Skin epidermis (tissue), 12 donors: ENCODE results near the gene NHLH2.

Experiments used
- H3K27ac ChIP-seq, 21 experiments: fragments of 200-600 bp; sonication (generic) in 11 of 21; one replicate each; pipeline ENCODE4 v1.5.0; 2020; ENCODE audit warnings: mild to moderate bottlenecking in 3 of 21, inconsistent platforms in 2 of 21, moderate library complexity in 2 of 21
- H3K4me3 ChIP-seq, 7 experiments: fragments of 200-600 bp; sonication (generic) in 2 of 7; one replicate each; pipeline ENCODE4 v1.5.0; 2020; ENCODE audit warnings: inconsistent platforms in 2 of 7, mild to moderate bottlenecking in 2 of 7, moderate library complexity in 1 of 7

NHLH2 gene

GRCh38 chr1:115840605-115841460 is at the start of gene NHLH2:
Gene NHLH2, minus strand, starts transcription at chr1:115841126. Its CDS starts 2,754 bp downstream, at chr1:115838372.
- H3K4me3 ChIP-seq = peak within 1 kb of the TSS in 2 of 7 experiments; percentile 13 to 47
- H3K27ac ChIP-seq = peak within 1 kb of the TSS in 1 of 21 experiments; percentile 75

GRCh38 chr1:115890580-115890979 is 49.7 kb upstream of the NHLH2 start:
- Histone ChIP-seq H3K27ac (no peak overlapping the region), H3K4me3 (no peak overlapping the region)

- Histone ChIP-seq H3K4me3 (no peak overlapping the region), H3K27ac (no peak overlapping the region)
These were observed 48.0 kb upstream of the NHLH2 start for GRCh38 chr1:115888976-115889375.

- Histone ChIP-seq H3K27ac (no peak overlapping the region), H3K4me3 (no peak overlapping the region)
These were observed 42.3 kb upstream of the NHLH2 start for GRCh38 chr1:115882913-115883902.

- H3K27ac ChIP-seq = no peak overlapping the region
- no peak overlapping the region for H3K4me3 ChIP-seq
These were observed 40.2 kb upstream of the NHLH2 start for GRCh38 chr1:115880981-115881672.

- Histone ChIP-seq H3K4me3 (no peak overlapping the region), H3K27ac (no peak overlapping the region)
These were observed 39.1 kb upstream of the NHLH2 start for GRCh38 chr1:115879977-115880376.

GRCh38 chr1:115877511-115877910 is 36.6 kb upstream of the NHLH2 start:
- H3K4me3 ChIP-seq = no peak overlapping the region
- H3K27ac ChIP-seq = peak overlapping the region in 1 of 21 experiments; percentile 52

GRCh38 chr1:115874904-115875303 is 34.0 kb upstream of the NHLH2 start:
- no peak overlapping the region for H3K27ac ChIP-seq

GRCh38 chr1:115874497-115874896 is 33.6 kb upstream of the NHLH2 start:
- Histone ChIP-seq H3K27ac (no peak overlapping the region), H3K4me3 (no peak overlapping the region)

More at GRCh38 chr1:115874904-115875303, 34.0 kb upstream of the NHLH2 start:
- H3K4me3 ChIP-seq = no peak overlapping the region

GRCh38 chr1:115873184-115873583 is 32.3 kb upstream of the NHLH2 start:
- Histone ChIP-seq H3K4me3 (no peak overlapping the region), H3K27ac (no peak overlapping the region)

GRCh38 chr1:115869064-115869463 is 28.1 kb upstream of the NHLH2 start:
- Histone ChIP-seq H3K4me3 (no peak overlapping the region), H3K27ac (no peak overlapping the region)

- H3K27ac ChIP-seq = no peak overlapping the region
- no peak overlapping the region for H3K4me3 ChIP-seq
These were observed 26.3 kb upstream of the NHLH2 start for GRCh38 chr1:115867216-115867615.

GRCh38 chr1:115865704-115866380 is 24.9 kb upstream of the NHLH2 start:
- no peak overlapping the region for H3K4me3 ChIP-seq
- H3K27ac ChIP-seq = no peak overlapping the region

GRCh38 chr1:115862403-115862802 is 21.5 kb upstream of the NHLH2 start:
- Histone ChIP-seq H3K27ac (no peak overlapping the region), H3K4me3 (no peak overlapping the region)

GRCh38 chr1:115854005-115854404 is 13.1 kb upstream of the NHLH2 start:
- Histone ChIP-seq H3K4me3 (no peak overlapping the region), H3K27ac (no peak overlapping the region)

GRCh38 chr1:115850937-115851336 is 10.0 kb upstream of the NHLH2 start:
- Histone ChIP-seq H3K4me3 (no peak overlapping the region), H3K27ac (no peak overlapping the region)

GRCh38 chr1:115847787-115848186 is 6.9 kb upstream of the NHLH2 start:
- Histone ChIP-seq H3K27ac (no peak overlapping the region), H3K4me3 (no peak overlapping the region)

GRCh38 chr1:115842948-115843347 is 2.0 kb upstream of the NHLH2 start:
- no peak overlapping the region for H3K4me3 ChIP-seq
- no peak overlapping the region for H3K27ac ChIP-seq

- Histone ChIP-seq H3K4me3 (peak overlapping the region; percentile 13 to 47 (median 29)), H3K27ac (peak overlapping the region in 5 of 21 experiments; percentile 11 to 75 (median 59))
These were observed 1.2 kb downstream of the NHLH2 start for GRCh38 chr1:115839679-115840237.
